Measurements from ENCODE around the gene UTY. TPM values are rescaled to one million over a fixed set of nuclear protein-coding genes. Genes with fewer than 3 reads are reported as not detected.

UTY gene
- total RNA-seq, 2 experiments from 2014 or later = 35.8 to 36.7 TPM

DNA sequence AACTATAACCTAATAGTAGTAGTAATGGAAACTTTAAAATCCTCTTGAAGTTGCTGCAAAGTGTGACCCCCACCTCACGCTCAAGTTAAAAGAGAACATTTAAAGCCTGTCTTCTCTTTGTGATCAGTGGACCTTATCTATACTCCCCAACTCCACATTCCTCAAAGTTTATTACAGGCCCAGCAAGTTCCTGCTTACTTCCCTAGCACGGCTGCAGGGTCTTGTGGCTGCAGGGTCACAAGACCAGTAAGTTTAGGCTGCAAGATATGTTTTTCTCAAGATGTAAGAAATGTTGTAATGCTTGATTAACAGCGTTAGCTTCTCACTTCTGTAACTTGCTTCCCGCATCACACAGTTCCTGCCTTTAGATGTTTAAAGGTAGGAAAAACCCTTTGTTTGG is 141.1 kb downstream of the UTY start:
- no peak for DNase-seq (ENCODE audit: low spot score)
- Histone ChIP-seq H3K9me2 (ENCODE audit: insufficient read depth, low read length) (no peaks in the 10 kb centered on the region), H3K9me3 (ENCODE audit: low read length) (no peaks in the 10 kb centered on the region), H3K27ac (ENCODE audit: low read depth, low read length, poor library complexity, severe bottlenecking) (no peak overlapping the region), H2AFZ (ENCODE audit: low read length) (no peak overlapping the region), H3K4me1 (ENCODE audit: insufficient read depth, low read length, poor library complexity, severe bottlenecking) (no peaks in the 10 kb centered on the region), H3K4me3 (ENCODE audit: low read depth, low read length, poor library complexity, severe bottlenecking) (no peak overlapping the region), H3K79me2 (ENCODE audit: insufficient read depth, low read depth, low read length) (no peaks in the 10 kb centered on the region), H4K20me1 (ENCODE audit: insufficient read depth, low read length) (no peaks in the 10 kb centered on the region), H3K4me2 (ENCODE audit: low read length) (no peak overlapping the region), H3K36me3 (ENCODE audit: insufficient read depth, low read length) (peaks cover 71% of the 10 kb centered on the region)
- no TSS peak for BruUV-seq (replicated peaks)
- ChIA-PET POLR2A (no interaction called here), CTCF (ENCODE audit: unreplicated experiment) (no interaction called here)
- intact Hi-C loops (cut with micrococcal nuclease; ENCODE audit: unreplicated experiment) = no loop called here
- no peak for TF ChIP-seq EZH2phosphoT487 (IDR thresholded peaks at IDR 0.05; ENCODE audit: borderline replicate concordance, low read depth, low read length)
- TF ChIP-seq, protein P1, sequence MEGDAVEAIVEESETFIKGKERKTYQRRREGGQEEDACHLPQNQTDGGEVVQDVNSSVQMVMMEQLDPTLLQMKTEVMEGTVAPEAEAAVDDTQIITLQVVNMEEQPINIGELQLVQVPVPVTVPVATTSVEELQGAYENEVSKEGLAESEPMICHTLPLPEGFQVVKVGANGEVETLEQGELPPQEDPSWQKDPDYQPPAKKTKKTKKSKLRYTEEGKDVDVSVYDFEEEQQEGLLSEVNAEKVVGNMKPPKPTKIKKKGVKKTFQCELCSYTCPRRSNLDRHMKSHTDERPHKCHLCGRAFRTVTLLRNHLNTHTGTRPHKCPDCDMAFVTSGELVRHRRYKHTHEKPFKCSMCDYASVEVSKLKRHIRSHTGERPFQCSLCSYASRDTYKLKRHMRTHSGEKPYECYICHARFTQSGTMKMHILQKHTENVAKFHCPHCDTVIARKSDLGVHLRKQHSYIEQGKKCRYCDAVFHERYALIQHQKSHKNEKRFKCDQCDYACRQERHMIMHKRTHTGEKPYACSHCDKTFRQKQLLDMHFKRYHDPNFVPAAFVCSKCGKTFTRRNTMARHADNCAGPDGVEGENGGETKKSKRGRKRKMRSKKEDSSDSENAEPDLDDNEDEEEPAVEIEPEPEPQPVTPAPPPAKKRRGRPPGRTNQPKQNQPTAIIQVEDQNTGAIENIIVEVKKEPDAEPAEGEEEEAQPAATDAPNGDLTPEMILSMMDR (conservative IDR thresholded peaks at IDR 0.05; ENCODE audit: low read length) = no peak

GRCh38 chrY:13337934-13338333 is 141.9 kb downstream of the UTY start:
- intact Hi-C loops (cut with micrococcal nuclease; ENCODE audit: unreplicated experiment) = no loop called here
- CTCF ChIA-PET (ENCODE audit: unreplicated experiment) = no interaction called here

GRCh38 chrY:13333791-13334190 is 146.0 kb downstream of the UTY start:
- Histone ChIP-seq H3K4me1 (ENCODE audit: insufficient read depth, low read length, poor library complexity, severe bottlenecking) (no peaks in the 10 kb centered on the region), H3K27ac (ENCODE audit: low read depth, low read length, poor library complexity, severe bottlenecking) (no peak overlapping the region), H4K20me1 (ENCODE audit: insufficient read depth, low read length) (no peaks in the 10 kb centered on the region), H2AFZ (ENCODE audit: low read length) (no peak overlapping the region), H3K9me2 (ENCODE audit: insufficient read depth, low read length) (no peaks in the 10 kb centered on the region), H3K4me3 (ENCODE audit: low read depth, low read length, poor library complexity, severe bottlenecking) (no peak overlapping the region), H3K36me3 (ENCODE audit: insufficient read depth, low read length) (peaks cover 43% of the 10 kb centered on the region), H3K4me2 (ENCODE audit: low read length) (no peak overlapping the region), H3K79me2 (ENCODE audit: insufficient read depth, low read depth, low read length) (no peaks in the 10 kb centered on the region), H3K9me3 (ENCODE audit: low read length) (no peaks in the 10 kb centered on the region)
- intact Hi-C loops (cut with micrococcal nuclease; ENCODE audit: unreplicated experiment) = no loop called here
- DNase-seq (ENCODE audit: low spot score) = no peak
- CTCF ChIA-PET (ENCODE audit: unreplicated experiment) = no interaction called here
- no TSS peak for BruUV-seq (replicated peaks)
- POLR2A ChIA-PET = no interaction called here
- TF ChIP-seq, protein P1 (conservative IDR thresholded peaks at IDR 0.05; ENCODE audit: low read length) = no peak
- no peak for TF ChIP-seq EZH2phosphoT487 (IDR thresholded peaks at IDR 0.05; ENCODE audit: borderline replicate concordance, low read depth, low read length)

More at GRCh38 chrY:13337934-13338333, 141.9 kb downstream of the UTY start:
- BruUV-seq (replicated peaks) = no TSS peak
- no peak for DNase-seq (ENCODE audit: low spot score)
- H3K79me2 ChIP-seq (ENCODE audit: insufficient read depth, low read depth, low read length) = no peaks in the 10 kb centered on the region
- H3K4me1 ChIP-seq (ENCODE audit: insufficient read depth, low read length, poor library complexity, severe bottlenecking) = no peaks in the 10 kb centered on the region
- H3K36me3 ChIP-seq (ENCODE audit: insufficient read depth, low read length) = peaks cover 65% of the 10 kb centered on the region
- no peak overlapping the region for H3K4me2 ChIP-seq (ENCODE audit: low read length)
- TF ChIP-seq, protein P1 (conservative IDR thresholded peaks at IDR 0.05; ENCODE audit: low read length) = no peak
- TF ChIP-seq EZH2phosphoT487 (IDR thresholded peaks at IDR 0.05; ENCODE audit: borderline replicate concordance, low read depth, low read length) = no peak
- POLR2A ChIA-PET = no interaction called here
- H3K27ac ChIP-seq (ENCODE audit: low read depth, low read length, poor library complexity, severe bottlenecking) = no peak overlapping the region
- H2AFZ ChIP-seq (ENCODE audit: low read length) = no peak overlapping the region
- no peaks in the 10 kb centered on the region for H3K9me3 ChIP-seq (ENCODE audit: low read length)
- H3K4me3 ChIP-seq (ENCODE audit: low read depth, low read length, poor library complexity, severe bottlenecking) = no peak overlapping the region
- no peaks in the 10 kb centered on the region for H3K9me2 ChIP-seq (ENCODE audit: insufficient read depth, low read length)
- no peaks in the 10 kb centered on the region for H4K20me1 ChIP-seq (ENCODE audit: insufficient read depth, low read length)

Data from OCI-LY7 (cell line).